Gastrocnemius medialis (tissue), 4 donors: ENCODE measurements around the gene SYNJ1. TPM values are rescaled to one million over a fixed set of nuclear protein-coding genes. Genes with fewer than 3 reads are reported as not detected.

ENCODE experiments used
- ATAC-seq, 2 donors: fragments of 150-250 bp; one replicate each; pipeline ENCODE4 v1.9.1; 2016
- DNase-seq, 2 donors: peaks; one replicate each; pipeline ENCODE4 v3.0.0-alpha.2; 2019
- H3K27ac ChIP-seq, 4 donors: fragments of 200-600 bp; sonication (generic); 1 replicate in 1 of 4; 2 replicates in 3 of 4; pipeline ENCODE4 v1.5.1; 2016 to 2018; ENCODE audit warnings: mild to moderate bottlenecking in 2 of 4, moderate library complexity in 1 of 4
- H3K27me3 ChIP-seq, 3 donors: fragments of 200-600 bp; sonication (generic) in 2 of 3; 1 replicate in 1 of 3; 2 replicates in 2 of 3; pipeline versions ENCODE4 v1.5.1 to v1.6.0; 2016 to 2019; ENCODE audit warnings: mild to moderate bottlenecking in 1 of 3, moderate library complexity in 1 of 3
- H3K36me3 ChIP-seq, 2 donors: fragments of 200-600 bp; sonication (generic) in 1 of 2; one replicate each; pipeline ENCODE4 v1.5.1; 2017 to 2018
- H3K4me1 ChIP-seq, 2 donors: fragments of 200-600 bp; sonication (generic) in 1 of 2; one replicate each; pipeline ENCODE4 v1.5.1; 2016 to 2017; ENCODE audit warnings: mild to moderate bottlenecking in 2 of 2
- H3K4me3 ChIP-seq, 4 donors: fragments of 200-600 bp; sonication (generic) in 3 of 4; 1 replicate in 1 of 4; 2 replicates in 3 of 4; pipeline ENCODE4 v1.5.1; 2016 to 2019; ENCODE audit warnings: mild to moderate bottlenecking in 2 of 4
- H3K9me3 ChIP-seq, 3 donors: fragments of 200-600 bp; sonication (generic) in 2 of 3; 1 replicate in 1 of 3; 2 replicates in 2 of 3; pipeline ENCODE4 v1.5.1; 2016 to 2019
- CTCF ChIP-seq, 5 experiments: fragments of 450-650 bp in 3 of 5; fragments of 200-600 bp in 2 of 5; sonication (generic) in 2 of 5; IDR thresholded peaks in 4 of 5; conservative IDR thresholded peaks in 1 of 5; 1 replicate in 4 of 5; 2 replicates in 1 of 5; pipeline ENCODE4 v1.5.1; 2016 to 2019; ENCODE audit warnings: antibody characterized with exemption in 5 of 5, mild to moderate bottlenecking in 3 of 5, moderate library complexity in 3 of 5
- POLR2A ChIP-seq, 2 donors: fragments of 450-650 bp; IDR thresholded peaks; one replicate each; pipeline ENCODE4 v1.6.1; 2017; ENCODE audit warnings: antibody characterized with exemption in 2 of 2, mild to moderate bottlenecking in 2 of 2, moderate library complexity in 2 of 2
- in situ Hi-C, 4 donors: fragments of 200-750 bp; cut with MboI; loops; one replicate each; pipeline versions ENCODE4 v1.15.0 to v1.8.0; 2017; ENCODE audit warnings: low sequenced_read_pairs in 4 of 4
- intact Hi-C: fragments of 100-400 bp; cut with DNase I; formaldehyde crosslinking; loops from one replicate; pipeline ENCODE4 v1.15.1; 2023; ENCODE audit warnings: low total_unique reads
- total RNA-seq, 4 donors: library from RNA; depleted of rRNA; stranded (reverse); fragments of >200 nt; gene quantifications; one replicate each; pipeline versions ENCODE4 v1.1.0 to v1.2.3, GENCODE V29; 2016

Gene SYNJ1
- total RNA-seq, 4 donors from 2014 or later, result 10.0 to 34.8 (median 10.8) TPM

- Histone ChIP-seq H3K36me3 (peaks cover 0 to 7% of the 10 kb centered on the region in 2 donors), H3K27me3 (no peaks in the 10 kb centered on the region), H3K4me3 (no peak overlapping the region), H3K9me3 (no peaks in the 10 kb centered on the region), H3K4me1 (no peaks in the 10 kb centered on the region), H3K27ac (no peak overlapping the region)
- intact Hi-C loops (no loop called here), in situ Hi-C loops (no loop called here)
- TF ChIP-seq CTCF (IDR thresholded peaks at IDR 0.05 in 4 of 5, conservative IDR thresholded peaks at IDR 0.05 in 1 of 5) (no peak), POLR2A (IDR thresholded peaks at IDR 0.05) (no peak)
- ATAC-seq (no peak), DNase-seq (no peak)
Measured at GRCh38 chr21:32592929-32593502, 134.8 kb downstream of the SYNJ1 start.

- no peaks in the 10 kb centered on the region for H3K4me1 ChIP-seq
- intact Hi-C loops, result no loop called here
Measured at GRCh38 chr21:32590130-32590529, 137.7 kb downstream of the SYNJ1 start.

GRCh38 chr21:32587651-32588050, 140.2 kb downstream of the SYNJ1 start:
- Histone ChIP-seq H3K36me3 (no peaks in the 10 kb centered on the region), H3K27me3 (no peaks in the 10 kb centered on the region), H3K4me1 (no peaks in the 10 kb centered on the region), H3K4me3 (no peak overlapping the region), H3K27ac (no peak overlapping the region), H3K9me3 (no peaks in the 10 kb centered on the region)
- DNase-seq (no peak), ATAC-seq (no peak)
- TF ChIP-seq POLR2A (IDR thresholded peaks at IDR 0.05), result no peak
- TF ChIP-seq CTCF (IDR thresholded peaks at IDR 0.05 in 4 of 5, conservative IDR thresholded peaks at IDR 0.05 in 1 of 5), result no peak
- intact Hi-C loops (no loop called here), in situ Hi-C loops (no loop called here)

More at GRCh38 chr21:32590130-32590529, 137.7 kb downstream of the SYNJ1 start:
- H3K27ac ChIP-seq, result no peak overlapping the region
- no peaks in the 10 kb centered on the region for H3K27me3 ChIP-seq
- H3K36me3 ChIP-seq, result no peaks in the 10 kb centered on the region
- H3K9me3 ChIP-seq, result no peaks in the 10 kb centered on the region
- H3K4me3 ChIP-seq, result no peak overlapping the region
- TF ChIP-seq CTCF (IDR thresholded peaks at IDR 0.05 in 4 of 5, conservative IDR thresholded peaks at IDR 0.05 in 1 of 5) (no peak), POLR2A (IDR thresholded peaks at IDR 0.05) (no peak)
- ATAC-seq (no peak), DNase-seq (no peak)
- in situ Hi-C loops, result no loop called here

- intact Hi-C loops (no loop called here), in situ Hi-C loops (no loop called here)
- ATAC-seq, result no peak
- Histone ChIP-seq H3K4me1 (no peaks in the 10 kb centered on the region), H3K27me3 (no peaks in the 10 kb centered on the region), H3K9me3 (no peaks in the 10 kb centered on the region), H3K27ac (no peak overlapping the region), H3K4me3 (no peak overlapping the region), H3K36me3 (no peaks in the 10 kb centered on the region)
- DNase-seq, result no peak
- TF ChIP-seq POLR2A (IDR thresholded peaks at IDR 0.05), result no peak
- TF ChIP-seq CTCF (IDR thresholded peaks at IDR 0.05 in 4 of 5, conservative IDR thresholded peaks at IDR 0.05 in 1 of 5), result no peak
Measured at GRCh38 chr21:32587120-32587519, 140.7 kb downstream of the SYNJ1 start.

GRCh38 chr21:32585970-32586369, 141.8 kb downstream of the SYNJ1 start:
- intact Hi-C loops, result no loop called here
- Histone ChIP-seq H3K27me3 (no peaks in the 10 kb centered on the region), H3K4me3 (no peak overlapping the region), H3K9me3 (no peaks in the 10 kb centered on the region), H3K4me1 (no peaks in the 10 kb centered on the region), H3K27ac (no peak overlapping the region), H3K36me3 (no peaks in the 10 kb centered on the region)
- no peak for ATAC-seq
- in situ Hi-C loops, result no loop called here
- no peak for DNase-seq
- TF ChIP-seq POLR2A (IDR thresholded peaks at IDR 0.05), result no peak
- TF ChIP-seq CTCF (IDR thresholded peaks at IDR 0.05 in 4 of 5, conservative IDR thresholded peaks at IDR 0.05 in 1 of 5), result no peak
